HG02884 (cell line): ENCODE data around the gene RABL2A.
"Not testable (repeated sequence)": the region's sequence is repeated elsewhere in the genome, so short reads cannot be mapped to it uniquely, and the experiment has no call there.

ENCODE experiments used
- ATAC-seq: cut with Tn5 transposase; IDR thresholded peaks from one replicate; pipeline ENCODE4 v1.9.1; 2021; ENCODE audit warnings: mild to moderate bottlenecking, moderate library complexity; ENCODE audit not compliant: unreplicated experiment

The RABL2A gene

DNA sequence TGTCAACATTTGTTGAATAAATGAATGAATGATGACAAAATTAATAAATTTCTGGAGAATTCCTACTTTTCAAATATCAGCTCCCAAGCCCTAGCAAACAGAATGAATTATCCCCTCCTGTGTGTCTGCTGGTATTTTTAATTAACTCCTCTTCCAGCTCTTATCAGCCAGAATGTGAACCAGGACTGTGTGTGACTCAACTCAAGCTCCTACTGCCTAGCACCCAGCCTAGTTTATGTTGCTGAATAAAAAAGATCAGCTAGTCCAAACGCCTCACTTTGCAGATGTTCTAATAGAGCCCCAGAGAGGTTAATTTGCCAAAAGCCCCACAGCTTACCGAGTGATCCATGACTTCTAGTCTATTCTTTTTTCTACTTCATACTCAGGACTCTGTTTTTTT, 50.3 kb downstream of the RABL2A start:
- no peak for ATAC-seq

DNA sequence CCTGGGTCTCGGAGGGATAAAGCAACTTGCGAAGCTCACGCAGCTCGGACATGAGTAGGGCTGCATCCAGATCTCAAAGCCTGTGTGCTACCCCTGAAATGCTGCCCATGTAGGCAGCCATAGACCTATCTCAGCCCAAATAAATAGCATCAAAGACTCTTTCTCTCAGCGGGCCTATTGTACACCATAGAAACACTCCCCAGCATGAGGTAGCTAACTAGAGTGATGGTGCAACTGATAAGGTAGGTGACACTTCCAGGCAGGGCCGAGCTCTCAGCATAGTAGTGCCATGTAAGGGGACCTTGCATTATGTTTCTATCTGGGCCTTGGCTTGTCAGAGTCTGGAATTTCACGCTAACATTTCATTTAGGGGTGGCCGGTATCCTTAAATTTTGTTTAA, 52.4 kb downstream of the RABL2A start:
- ATAC-seq = no peak

DNA sequence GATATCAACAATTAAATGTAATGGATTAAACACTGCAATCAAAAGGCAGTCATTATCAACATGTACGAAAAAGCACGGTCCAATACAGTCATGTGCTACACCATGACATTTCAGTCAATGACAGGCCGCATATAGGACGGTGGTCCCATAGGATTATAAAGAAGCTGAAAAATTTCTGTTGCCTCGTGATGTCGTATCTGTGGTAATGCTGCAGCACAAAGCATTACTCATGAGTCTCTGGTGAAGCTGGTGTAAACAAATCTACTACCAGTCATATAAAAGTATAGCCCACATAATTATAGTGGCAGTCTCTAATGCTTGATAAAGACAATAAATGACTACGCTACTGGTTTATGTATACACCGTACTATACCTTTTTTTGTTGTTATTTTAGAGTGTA, 58.4 kb downstream of the RABL2A start:
- ATAC-seq = no peak

DNA sequence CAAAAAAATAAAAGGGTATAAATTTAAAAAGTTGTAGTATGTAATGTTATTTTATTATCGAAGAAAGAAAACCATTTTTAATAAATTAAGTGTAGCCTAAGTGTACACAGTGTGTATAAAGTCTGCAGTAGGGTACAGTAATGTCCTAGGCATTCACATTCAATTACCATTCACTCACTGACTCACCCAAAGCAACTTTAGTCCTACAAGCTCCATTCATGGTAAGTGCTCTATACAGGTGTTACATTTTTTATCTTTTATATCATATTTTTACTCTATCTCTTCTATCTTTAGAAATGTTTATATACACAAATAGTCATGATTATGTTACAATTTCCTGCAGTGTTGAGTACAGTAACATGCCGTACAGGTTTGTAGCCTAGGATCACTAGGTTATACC, 59.5 kb downstream of the RABL2A start:
- ATAC-seq = no peak

DNA sequence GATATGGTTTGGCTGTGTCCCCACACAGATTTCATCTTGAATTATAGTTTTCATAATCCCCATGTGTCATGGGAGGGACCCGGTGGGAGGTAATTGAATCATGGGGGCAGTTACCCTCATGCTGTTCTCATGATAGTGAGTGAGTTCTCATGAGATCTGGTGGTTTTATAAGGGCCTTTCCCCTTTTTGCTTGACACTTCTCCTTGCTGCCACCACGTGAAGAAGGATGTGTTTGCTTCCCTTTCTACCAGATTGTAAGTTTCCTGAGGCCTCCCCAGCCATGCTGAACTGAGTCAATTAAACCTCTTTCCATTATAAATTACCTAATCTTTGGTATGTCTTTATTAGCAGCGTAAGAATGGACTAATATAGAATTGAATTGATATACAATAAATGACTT, 63.8 kb downstream of the RABL2A start:
- ATAC-seq = not testable (repeated sequence)
